Bronchial epithelial cell (primary cell): ENCODE results near the gene TBL1Y. TPM values are rescaled to one million over a fixed set of nuclear protein-coding genes. Genes with fewer than 3 reads are reported as not detected.

Source experiments
- DNase-seq: peaks from one replicate; pipeline ENCODE4 v3.0.0-alpha.2; 2010; ENCODE audit warnings: low read depth
- FAIRE-seq: peaks from 2 replicates; lab custom pipeline; 2011; peaks lifted over from hg19 to GRCh38; lab: Jason Lieb, UNC
- H3K27me3 ChIP-seq: 2 replicates; pipeline ENCODE4 v1.5.1; 2011; ENCODE audit warnings: low read length; ENCODE audit not compliant: control insufficient read depth, insufficient read depth
- H3K36me3 ChIP-seq: 2 replicates; pipeline ENCODE4 v1.5.1; 2011; ENCODE audit warnings: low read length; ENCODE audit not compliant: control insufficient read depth, insufficient read depth
- H3K4me3 ChIP-seq: 2 replicates; pipeline ENCODE4 v1.5.1; 2011; ENCODE audit warnings: mild to moderate bottlenecking, low read depth, low read length, control low read depth
- total RNA-seq: library from RNA; depleted of rRNA; stranded (reverse); fragments of >200 nt; gene quantifications from 2 replicates; pipeline ENCODE4 v1.2.1, GENCODE V29; 2014
- TF ChIP-seq, protein P1 (sequence below): IDR thresholded peaks from 2 replicates; pipeline ENCODE4 v1.5.1; 2011; ENCODE audit warnings: mild to moderate bottlenecking, moderate library complexity, low read length, control low read depth, inconsistent platforms; ENCODE audit not compliant: insufficient read depth, severe bottlenecking

The TBL1Y gene
- total RNA-seq, 1 donor from 2014 or later = 2.9 TPM

DNA sequence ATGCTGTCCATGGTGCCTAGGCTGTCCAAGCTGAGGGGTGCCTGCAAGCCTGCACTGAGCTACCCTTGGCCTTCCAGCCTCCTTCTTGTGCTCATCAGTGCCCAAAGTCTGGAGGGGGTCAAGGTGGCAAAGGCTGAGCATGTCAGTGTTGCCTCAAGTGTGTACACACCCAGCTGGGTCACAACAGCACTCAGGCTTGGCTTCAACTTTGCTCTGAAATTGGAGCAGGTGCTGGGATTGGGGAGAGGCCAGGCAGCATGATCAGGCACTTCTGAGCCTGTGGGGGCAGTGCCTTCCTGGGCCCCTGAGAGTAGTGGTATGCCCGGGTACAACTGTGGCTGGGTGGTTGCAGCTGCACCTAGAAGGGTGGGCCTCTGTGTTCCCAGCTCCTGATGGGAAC, 18.7 kb downstream of the TBL1Y start:
- H3K4me3 ChIP-seq = no peak overlapping the region
- FAIRE-seq (no peak), DNase-seq (no peak)
- H3K27me3 ChIP-seq = no peaks in the 10 kb centered on the region
- H3K36me3 ChIP-seq = no peaks in the 10 kb centered on the region
- TF ChIP-seq, protein P1, sequence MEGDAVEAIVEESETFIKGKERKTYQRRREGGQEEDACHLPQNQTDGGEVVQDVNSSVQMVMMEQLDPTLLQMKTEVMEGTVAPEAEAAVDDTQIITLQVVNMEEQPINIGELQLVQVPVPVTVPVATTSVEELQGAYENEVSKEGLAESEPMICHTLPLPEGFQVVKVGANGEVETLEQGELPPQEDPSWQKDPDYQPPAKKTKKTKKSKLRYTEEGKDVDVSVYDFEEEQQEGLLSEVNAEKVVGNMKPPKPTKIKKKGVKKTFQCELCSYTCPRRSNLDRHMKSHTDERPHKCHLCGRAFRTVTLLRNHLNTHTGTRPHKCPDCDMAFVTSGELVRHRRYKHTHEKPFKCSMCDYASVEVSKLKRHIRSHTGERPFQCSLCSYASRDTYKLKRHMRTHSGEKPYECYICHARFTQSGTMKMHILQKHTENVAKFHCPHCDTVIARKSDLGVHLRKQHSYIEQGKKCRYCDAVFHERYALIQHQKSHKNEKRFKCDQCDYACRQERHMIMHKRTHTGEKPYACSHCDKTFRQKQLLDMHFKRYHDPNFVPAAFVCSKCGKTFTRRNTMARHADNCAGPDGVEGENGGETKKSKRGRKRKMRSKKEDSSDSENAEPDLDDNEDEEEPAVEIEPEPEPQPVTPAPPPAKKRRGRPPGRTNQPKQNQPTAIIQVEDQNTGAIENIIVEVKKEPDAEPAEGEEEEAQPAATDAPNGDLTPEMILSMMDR = no peak

DNA sequence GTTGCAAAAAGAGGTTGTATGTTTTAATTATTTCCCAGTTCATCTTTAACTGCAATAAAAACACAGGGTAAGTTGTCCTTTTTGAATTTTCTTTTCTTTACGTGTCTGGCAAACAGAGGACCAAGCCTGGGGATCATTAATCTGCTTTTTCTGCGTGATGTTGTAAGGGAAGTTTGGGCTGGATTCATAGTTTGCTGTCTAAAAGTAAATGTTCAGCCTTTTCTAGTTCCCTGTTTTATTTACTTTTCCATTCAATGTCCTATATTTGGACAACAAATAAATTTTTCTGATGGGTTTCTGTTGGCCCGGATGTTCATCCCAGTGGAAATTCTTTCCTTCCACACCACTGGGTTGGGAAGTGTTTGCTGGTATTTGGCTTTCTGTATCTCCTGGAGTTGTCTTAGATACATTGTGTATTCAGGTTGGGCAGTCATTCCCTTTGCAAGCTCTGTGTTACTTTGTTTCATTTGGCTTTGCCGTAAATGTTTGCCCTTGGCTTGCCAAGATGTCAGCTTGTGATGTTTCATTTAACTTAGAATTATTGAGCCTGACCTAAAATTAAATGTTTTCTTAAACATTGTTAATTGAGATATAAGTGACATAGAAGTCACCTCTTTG, 21.4 kb downstream of the TBL1Y start:
- FAIRE-seq (no peak), DNase-seq (no peak)
- H3K27me3 ChIP-seq = no peaks in the 10 kb centered on the region
- H3K36me3 ChIP-seq = no peaks in the 10 kb centered on the region
- TF ChIP-seq, protein P1 = no peak
- H3K4me3 ChIP-seq = no peak overlapping the region

DNA sequence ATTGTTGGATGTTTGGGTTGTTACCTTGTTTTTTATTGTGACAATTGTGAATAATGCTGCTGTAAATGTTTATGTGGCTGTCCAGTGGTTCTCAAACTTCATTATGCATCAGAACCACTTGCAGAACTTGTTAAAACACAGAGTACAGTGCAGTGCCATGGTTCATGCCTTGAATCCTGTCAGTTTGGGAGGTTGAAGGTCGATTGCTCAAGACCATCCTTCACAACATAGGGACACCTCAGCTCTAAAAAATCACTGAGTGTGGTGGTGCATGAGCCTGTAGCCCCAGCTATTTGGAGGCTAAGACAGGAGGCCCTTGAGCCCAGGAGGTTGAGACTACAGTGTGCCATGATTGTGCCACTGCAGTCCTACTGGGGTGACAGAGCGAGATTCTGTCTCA, 25.0 kb downstream of the TBL1Y start:
- FAIRE-seq = no peak
- no peaks in the 10 kb centered on the region for H3K36me3 ChIP-seq
- DNase-seq = no peak
- H3K4me3 ChIP-seq = no peak overlapping the region
- TF ChIP-seq, protein P1 = no peak
- H3K27me3 ChIP-seq = no peaks in the 10 kb centered on the region

DNA sequence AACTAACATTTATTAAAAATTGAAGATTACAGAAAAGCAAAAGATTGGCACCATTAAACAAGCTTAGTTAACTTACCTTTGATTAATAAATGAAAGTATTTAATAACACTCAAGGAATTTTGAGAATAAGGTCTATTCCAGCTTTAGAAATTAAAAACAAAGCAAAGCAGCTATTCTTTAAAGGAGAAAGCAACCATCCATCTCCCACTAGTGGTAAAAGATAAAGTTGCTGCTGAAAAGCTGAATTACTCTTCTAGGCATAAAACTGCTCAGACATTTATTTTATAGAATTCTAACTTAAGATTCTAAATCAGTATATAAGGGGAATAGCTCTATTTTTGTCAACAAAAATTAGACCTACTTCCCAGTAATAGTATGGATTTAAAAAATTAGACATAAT, 37.2 kb downstream of the TBL1Y start:
- Histone ChIP-seq H3K4me3 (no peak overlapping the region), H3K36me3 (no peaks in the 10 kb centered on the region), H3K27me3 (no peaks in the 10 kb centered on the region)
- TF ChIP-seq, protein P1 = peak; percentile 17
- FAIRE-seq = no peak
- peak; percentile 9 for DNase-seq

DNA sequence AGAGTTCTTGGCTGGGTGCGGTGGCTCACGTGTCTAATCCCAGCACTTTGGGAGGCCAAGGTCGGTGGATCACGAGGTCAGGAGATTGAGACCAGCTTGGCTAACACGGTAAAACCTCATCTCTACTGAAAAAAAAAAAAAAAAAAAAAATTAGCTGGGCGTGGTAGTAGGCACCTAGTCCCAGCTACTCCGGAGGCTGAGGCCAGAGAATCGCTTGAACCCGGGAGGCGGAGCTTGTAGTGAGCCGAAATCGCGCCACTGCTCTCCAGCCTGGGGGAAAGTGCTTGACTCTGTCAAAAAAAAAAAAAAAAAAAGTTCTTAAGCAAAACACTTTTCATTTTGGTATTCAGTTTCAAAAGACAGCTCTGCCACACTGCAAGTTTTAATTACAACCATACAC, 37.9 kb downstream of the TBL1Y start:
- Histone ChIP-seq H3K36me3 (no peaks in the 10 kb centered on the region), H3K4me3 (no peak overlapping the region), H3K27me3 (no peaks in the 10 kb centered on the region)
- DNase-seq (no peak), FAIRE-seq (no peak)
- TF ChIP-seq, protein P1 = no peak

DNA sequence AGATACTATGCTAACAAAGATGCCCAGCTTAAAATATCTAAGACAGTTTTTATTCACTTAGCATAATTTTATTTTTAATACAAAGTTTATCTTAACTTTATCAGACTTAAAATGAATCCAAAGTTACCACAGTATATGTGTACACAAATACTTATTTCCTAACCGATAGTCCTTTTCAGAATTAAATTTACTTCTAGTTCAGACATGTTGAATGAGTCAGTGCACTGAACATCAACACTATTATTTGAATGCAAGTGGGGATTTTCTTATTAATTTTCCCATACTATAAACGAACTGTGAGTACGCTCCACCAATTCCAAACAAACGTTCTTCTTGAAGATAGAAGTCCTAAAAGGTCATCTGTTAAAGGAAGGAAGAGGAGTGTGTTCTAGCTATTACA, 39.5 kb downstream of the TBL1Y start:
- no peak for FAIRE-seq
- TF ChIP-seq, protein P1 = no peak
- no peak overlapping the region for H3K4me3 ChIP-seq

More for the DNA sequence above, 39.5 kb downstream of the TBL1Y start:
- DNase-seq = peak; percentile 76
- H3K36me3 ChIP-seq = no peaks in the 10 kb centered on the region
- H3K27me3 ChIP-seq = no peaks in the 10 kb centered on the region
